Fibroblast of pulmonary artery (primary cell): ENCODE results near the gene GALNTL6.

Source experiments
- DNase-seq: peaks from one replicate; pipeline ENCODE4 v3.0.0-alpha.2; 2010; ENCODE audit warnings: low read depth
- H3K4me3 ChIP-seq: replicated peaks from 2 replicates; pipeline ENCODE4 v1.5.1; 2011; ENCODE audit warnings: low read depth, mild to moderate bottlenecking, control low read depth, low read length, moderate library complexity
- CTCF ChIP-seq: IDR thresholded peaks from 2 replicates; pipeline ENCODE4 v1.5.1; 2011; ENCODE audit warnings: mild to moderate bottlenecking, control low read depth, low read length, inconsistent platforms; ENCODE audit errors: missing control alignments

GALNTL6 gene

GRCh38 chr4:172654457-172654856, 841.3 kb downstream of the GALNTL6 start:
- no peak overlapping the region for H3K4me3 ChIP-seq
- DNase-seq, result no peak
- TF ChIP-seq CTCF, result no peak

- no peak overlapping the region for H3K4me3 ChIP-seq
- no peak for DNase-seq
- TF ChIP-seq CTCF, result no peak
Measured at GRCh38 chr4:172656055-172656454, 842.9 kb downstream of the GALNTL6 start.

GRCh38 chr4:172657081-172657480, 843.9 kb downstream of the GALNTL6 start:
- TF ChIP-seq CTCF, result no peak
- DNase-seq, result no peak
- H3K4me3 ChIP-seq, result no peak overlapping the region

GRCh38 chr4:172660251-172660650, 847.0 kb downstream of the GALNTL6 start:
- DNase-seq, result no peak
- no peak overlapping the region for H3K4me3 ChIP-seq
- TF ChIP-seq CTCF, result no peak

GRCh38 chr4:172662113-172662512, 848.9 kb downstream of the GALNTL6 start:
- no peak for DNase-seq
- no peak for TF ChIP-seq CTCF
- no peak overlapping the region for H3K4me3 ChIP-seq

- no peak overlapping the region for H3K4me3 ChIP-seq
- peak; percentile 10 for DNase-seq
- TF ChIP-seq CTCF, result no peak
Measured at GRCh38 chr4:172666711-172667368, 853.6 kb downstream of the GALNTL6 start.

GRCh38 chr4:172674811-172675210, 861.6 kb downstream of the GALNTL6 start:
- no peak for TF ChIP-seq CTCF
- no peak overlapping the region for H3K4me3 ChIP-seq
- DNase-seq, result no peak
